GM12878 (cell line): ENCODE measurements around the gene SMAD2. TPM values are rescaled to one million over a fixed set of nuclear protein-coding genes. Genes with fewer than 3 reads are reported as not detected.

ENCODE experiments used
- ATAC-seq: fragments of 200-7000 bp; cut with Tn5 transposase; 3 replicates; pipeline ENCODE4 v1.9.1; 2020; ENCODE audit warnings: mild to moderate bottlenecking, moderate library complexity
- BruUV-seq: library from RNA; stranded (reverse); fragments of 400-500 nt; replicated peaks from 2 replicates; lab custom pipeline; 2021; lab: Mats Ljungman, UMichigan
- CTCF ChIA-PET: fragments of 300-600 bp; sonication (Branson Sonifier 250); formaldehyde crosslinking; extraction: SDS; loops from one replicate; lab custom pipeline; 2021; ENCODE audit warnings: inconsistent platforms; lab: Yijun Ruan, JAX
- POLR2A ChIA-PET: fragments of 350-600 bp; formaldehyde crosslinking; extraction: SDS; loops from one replicate; lab custom pipeline; 2021; ENCODE audit warnings: inconsistent platforms; lab: Charles Lee
- RAD21 ChIA-PET: fragments of 300-600 bp; sonication (Branson Sonifier 250); formaldehyde crosslinking; loops from one replicate; lab custom pipeline; 2023; ENCODE audit warnings: antibody characterized with exemption; ENCODE audit not compliant: unreplicated experiment; lab: Charles Lee
- SMC1A ChIA-PET: fragments of 300-600 bp; sonication (Branson Sonifier 250); formaldehyde crosslinking; loops from one replicate; lab custom pipeline; 2023; ENCODE audit not compliant: unreplicated experiment, uncharacterized antibody; lab: Charles Lee
- DNase-seq: peaks from one replicate; pipeline ENCODE4 v3.0.0-alpha.2; 2011; ENCODE audit warnings: low read depth, low spot score
- FAIRE-seq: peaks from 3 replicates; lab custom pipeline; 2011; peaks lifted over from hg19 to GRCh38; lab: Jason Lieb, UNC
- H2AFZ ChIP-seq: 2 replicates; pipeline ENCODE4 v1.6.0; 2011; ENCODE audit warnings: low read depth, low read length, control low read depth; ENCODE audit not compliant: control insufficient read depth
- H3K27ac ChIP-seq: 2 replicates; pipeline ENCODE4 v1.5.1; 2011; ENCODE audit warnings: control low read depth; ENCODE audit not compliant: control insufficient read depth, insufficient read depth
- H3K27me3 ChIP-seq, 2 experiments: replicated peaks in 1 of 2; 2 replicates each; pipeline versions ENCODE4 v1.6.0 to v1.6.1; 2011; ENCODE audit warnings: low read length in 1 of 2; ENCODE audit not compliant: control insufficient read depth in 2 of 2, insufficient read depth in 2 of 2
- H3K36me3 ChIP-seq, 2 experiments: 2 replicates each; pipeline ENCODE4 v1.5.1; 2011; ENCODE audit warnings: low read length in 1 of 2; ENCODE audit not compliant: control insufficient read depth in 2 of 2, insufficient read depth in 2 of 2
- H3K4me1 ChIP-seq: 2 replicates; pipeline ENCODE4 v1.6.1; 2011; ENCODE audit warnings: mild to moderate bottlenecking, low read length, moderate library complexity, mixed read lengths; ENCODE audit not compliant: control insufficient read depth, insufficient read depth
- H3K4me2 ChIP-seq: 2 replicates; pipeline ENCODE4 v1.6.0; 2011; ENCODE audit warnings: control low read depth; ENCODE audit not compliant: control insufficient read depth, insufficient read depth
- H3K4me3 ChIP-seq: fragments of 200-600 bp; sonication (generic); 2 replicates; pipeline ENCODE4 v1.5.1; 2016
- H3K79me2 ChIP-seq: 2 replicates; pipeline ENCODE4 v1.6.0; 2011; ENCODE audit warnings: low read length; ENCODE audit not compliant: control insufficient read depth, insufficient read depth
- H3K9ac ChIP-seq: 2 replicates; pipeline ENCODE4 v1.8.0; 2011; ENCODE audit warnings: low read length, control low read depth, mixed read lengths; ENCODE audit not compliant: control insufficient read depth, insufficient read depth
- H3K9me3 ChIP-seq: replicated peaks from 3 replicates; pipeline ENCODE4 v1.5.1; 2011; ENCODE audit warnings: mild to moderate bottlenecking, low read length; ENCODE audit not compliant: control insufficient read depth, insufficient read depth
- H4K20me1 ChIP-seq: 2 replicates; pipeline ENCODE4 v1.6.0; 2011; ENCODE audit not compliant: control insufficient read depth, insufficient read depth
- BHLHE40 ChIP-seq, 2 experiments: fragments of 450-650 bp in 1 of 2; IDR thresholded peaks; 2 replicates each; pipeline ENCODE4 v1.6.1; 2011 to 2017; ENCODE audit warnings: low read depth in 2 of 2, borderline replicate concordance in 1 of 2, improper control_type of control experiment in 1 of 2, low read length in 1 of 2, mild to moderate bottlenecking in 1 of 2
- CEBPB ChIP-seq, 2 experiments: fragments of 150-350 bp in 1 of 2; IDR thresholded peaks; 2 replicates each; pipeline ENCODE4 v1.6.1; 2012 to 2014; ENCODE audit warnings: low read depth in 2 of 2, low read length in 2 of 2, borderline replicate concordance in 1 of 2, inconsistent platforms in 1 of 2
- HCFC1 ChIP-seq: fragments of 150-350 bp; IDR thresholded peaks from 2 replicates; pipeline ENCODE4 v1.6.1; 2014; ENCODE audit warnings: low read length
- HDAC2 ChIP-seq: fragments of 200-600 bp; sonication (generic); IDR thresholded peaks from 2 replicates; pipeline ENCODE4 v1.6.1; 2017
- HDAC6 ChIP-seq: fragments of 200-600 bp; sonication (generic); IDR thresholded peaks from one replicate; pipeline ENCODE4 v1.8.0; 2017; ENCODE audit warnings: antibody characterized with exemption; ENCODE audit not compliant: unreplicated experiment
- HDGF ChIP-seq: fragments of 450-650 bp; IDR thresholded peaks from 2 replicates; pipeline ENCODE4 v1.6.1; 2016; ENCODE audit warnings: antibody characterized with exemption
- IRF4 ChIP-seq: IDR thresholded peaks from 2 replicates; pipeline ENCODE4 v1.6.1; 2011; ENCODE audit warnings: low read depth, low read length
- JUND ChIP-seq: IDR thresholded peaks from 2 replicates; pipeline ENCODE4 v1.6.1; 2012; ENCODE audit warnings: low read depth, mild to moderate bottlenecking, low read length, improper control_type of control experiment, moderate library complexity
- MEF2A ChIP-seq: IDR thresholded peaks from 2 replicates; pipeline ENCODE4 v1.6.1; 2011; ENCODE audit warnings: low read depth, mild to moderate bottlenecking, low read length, moderate library complexity; ENCODE audit not compliant: insufficient read depth
- MTA2 ChIP-seq: fragments of 450-650 bp; IDR thresholded peaks from 2 replicates; pipeline ENCODE4 v1.6.1; 2016; ENCODE audit warnings: low read depth, mild to moderate bottlenecking, moderate library complexity
- NFIC ChIP-seq: IDR thresholded peaks from 2 replicates; pipeline ENCODE4 v1.6.1; 2012; ENCODE audit warnings: low read depth, mild to moderate bottlenecking, inconsistent platforms, low read length, moderate library complexity
- POU2F2 ChIP-seq: IDR thresholded peaks from 3 replicates; pipeline ENCODE4 v1.6.1; 2011; ENCODE audit warnings: low read depth, mild to moderate bottlenecking, low read length, borderline replicate concordance
- TCF3 ChIP-seq: IDR thresholded peaks from 2 replicates; pipeline ENCODE4 v1.6.1; 2012; ENCODE audit warnings: low read depth, mild to moderate bottlenecking, low read length, borderline replicate concordance; ENCODE audit not compliant: insufficient read depth
- TCF7 ChIP-seq: IDR thresholded peaks from 2 replicates; pipeline ENCODE4 v1.6.1; 2014; ENCODE audit warnings: antibody characterized with exemption, borderline replicate concordance
- ZNF207 ChIP-seq: fragments of 450-650 bp; IDR thresholded peaks from 2 replicates; pipeline ENCODE4 v1.6.1; 2014; ENCODE audit warnings: antibody characterized with exemption, mild to moderate bottlenecking, borderline replicate concordance
- WGBS: methylation state at CpG from one replicate; pipeline ENCODE4 v1.1.6; 2016; ENCODE audit warnings: low lambda C conversion rate; ENCODE audit not compliant: insufficient replicate concordance, insufficient coverage; ENCODE audit errors: missing lambda C conversion rate; 5-methylcytosine and 5-hydroxymethylcytosine counted together
- in situ Hi-C: fragments of 300-500 bp; cut with MboI; formaldehyde crosslinking; loops from 9 replicates; pipeline ENCODE4 v1.14.3; 2018; ENCODE audit warnings: mixed read lengths
- intact Hi-C: fragments of 100-400 bp; cut with micrococcal nuclease; formaldehyde crosslinking; loops from one replicate; pipeline ENCODE4 v1.14.2; 2022; ENCODE audit not compliant: unreplicated experiment
- polyA plus RNA-seq, 11 experiments: library from polyadenylated mRNA; depleted of rRNA in 4 of 11; unstranded in 6 of 11; stranded (reverse) in 5 of 11; fragments of >200 nt; fragmentation: Nextera tagmentation in 4 of 11; fragmentation: Illumina TruSeq in 1 of 11; extraction: Ambion mirVana in 4 of 11; extraction: Trizol in 1 of 11; gene quantifications; 1 replicate in 1 of 11; 2 replicates in 10 of 11; pipeline versions ENCODE4 v1.2.1 to v1.2.3, GENCODE V29; 2011 to 2016; ENCODE audit warnings: inconsistent platforms in 2 of 11, missing spikeins in 2 of 11, low read depth in 1 of 11
- total RNA-seq, 4 experiments: library from RNA; depleted of rRNA in 3 of 4; stranded (reverse); fragments of >200 nt in 3 of 4; fragmentation: Illumina TruSeq in 1 of 4; extraction: Trizol in 1 of 4; gene quantifications; 2 replicates each; pipeline versions ENCODE4 v1.2.1 to v1.2.3, GENCODE V29; 2013 to 2021

SMAD2 gene
- total and polyA plus RNA-seq, 10 of the 15 experiments (the other 5 are each of a cell fraction or from before 2014, with no cell fraction given) = 28.8 to 111 (median 65.8) TPM

- in situ Hi-C loops (loop anchor here (10.0 kb wide), 1 partner anchor 673 kb away; no protein-coding TSS in a partner anchor), intact Hi-C loops (loop anchor here (1.0 to 5.0 kb wide), 2 partner anchors 250 to 675 kb away; no protein-coding TSS in a partner anchor)
- no peaks in the 10 kb centered on the region for H3K4me1 ChIP-seq
- BruUV-seq = no TSS peak
- no peaks in the 10 kb centered on the region for H3K36me3 ChIP-seq
- H3K79me2 ChIP-seq = no peaks in the 10 kb centered on the region
- H2AFZ ChIP-seq = 0 out of 2 replicates have a peak overlapping the region, but pooled peaks have one; percentile 87
- no peak overlapping the region for H3K9ac ChIP-seq
- ChIA-PET RAD21 (interaction anchor here (0.7 to 1.6 kb wide), 5 partner anchors 226 to 256 kb away, joined by 3 to 5 read pairs (median 3); no protein-coding TSS in a partner anchor), CTCF (interaction anchor here (0.6 to 2.8 kb wide), 18 partner anchors 10 to 1385 kb away, joined by 3 to 14 read pairs (median 4); no protein-coding TSS in a partner anchor), POLR2A (no interaction called here), SMC1A (interaction anchor here (0.9 to 2.3 kb wide), 7 partner anchors 95 to 251 kb away, joined by 3 to 14 read pairs (median 3); no protein-coding TSS in a partner anchor)
- no peak overlapping the region for H3K4me2 ChIP-seq
- H4K20me1 ChIP-seq = no peaks in the 10 kb centered on the region
- no peak for FAIRE-seq
- no peak; the same call in 2 of the 3 replicates for ATAC-seq
- no peak overlapping the region for H3K4me3 ChIP-seq
- TF ChIP-seq IRF4 (no peak), MTA2 (no peak), HCFC1 (no peak), HDGF (no peak), TCF3 (no peak), NFIC (no peak), HDAC6 (no peak), HDAC2 (no peak), CEBPB (IDR thresholded peaks at IDR 0.05; ENCODE audit: borderline replicate concordance in 1 of 2, low read depth in 2 of 2, low read length in 2 of 2) (no peak), TCF7 (no peak), POU2F2 (no peak), BHLHE40 (IDR thresholded peaks at IDR 0.05; ENCODE audit: borderline replicate concordance in 1 of 2, low read depth in 2 of 2, low read length in 1 of 2) (no peak), ZNF207 (no peak), MEF2A (no peak), JUND (no peak)
- 19% methylated on average over 3 of the region's 3 CpGs for WGBS
- H3K27me3 ChIP-seq = no peaks in the 10 kb centered on the region
- no peak overlapping the region for H3K27ac ChIP-seq
- H3K9me3 ChIP-seq = no peaks in the 10 kb centered on the region
- DNase-seq = no peak
These were observed 158.5 kb downstream of the SMAD2 start for GRCh38 chr18:47771922-47772321.
